HG03139 (cell line): ENCODE data around the gene EIF2B4.
A peak's percentile ranks its signal among the peaks of the same experiment; 100 is the strongest.
"Not testable (repeated sequence)": the region's sequence is repeated elsewhere in the genome, so short reads cannot be mapped to it uniquely, and the experiment has no call there.

ENCODE experiments used
- ATAC-seq: cut with Tn5 transposase; IDR thresholded peaks from one replicate; pipeline ENCODE4 v1.9.1; 2021; ENCODE audit not compliant: unreplicated experiment

The EIF2B4 gene

GRCh38 chr2:27350106-27350693, 19.9 kb downstream of the EIF2B4 start:
- ATAC-seq, result no peak

- ATAC-seq, result no peak
These were observed 22.5 kb downstream of the EIF2B4 start for GRCh38 chr2:27347641-27348040.

GRCh38 chr2:27336173-27336572, 34.0 kb downstream of the EIF2B4 start:
- ATAC-seq, result no peak

- ATAC-seq, result no peak
These were observed 34.8 kb downstream of the EIF2B4 start for GRCh38 chr2:27335311-27335710.

- no peak for ATAC-seq
These were observed 45.4 kb downstream of the EIF2B4 start for GRCh38 chr2:27324720-27325119.

- ATAC-seq, result no peak
These were observed 46.4 kb downstream of the EIF2B4 start for GRCh38 chr2:27323596-27324285.

- ATAC-seq, result peak; percentile 92
These were observed 47.2 kb downstream of the EIF2B4 start, which contains the start of gene MPV17 for GRCh38 chr2:27322766-27323595. MPV17 (minus strand) TSS chr2:27323097; CDS start chr2:27322517, 580 bp downstream.

GRCh38 chr2:27322301-27322765, 47.8 kb downstream of the EIF2B4 start:
- no peak for ATAC-seq

GRCh38 chr2:27320958-27321543, 49.1 kb downstream of the EIF2B4 start:
- no peak for ATAC-seq

GRCh38 chr2:27319839-27320238, 50.3 kb downstream of the EIF2B4 start:
- ATAC-seq, result not testable (repeated sequence)

- no peak for ATAC-seq
These were observed 53.3 kb downstream of the EIF2B4 start for GRCh38 chr2:27316655-27317412.

- no peak for ATAC-seq
These were observed 55.0 kb downstream of the EIF2B4 start for GRCh38 chr2:27315122-27315521.

- ATAC-seq, result no peak
These were observed 55.4 kb downstream of the EIF2B4 start for GRCh38 chr2:27314709-27315108.
